Natural killer cell treated with Interleukin-12 subunit alpha and Interleukin-12 subunit beta and Interleukin-15 and Interleukin-18, amount 100 ng/mL, for 72 hours (primary cell): ENCODE measurements around the gene CSF3. TPM values are rescaled to one million over a fixed set of nuclear protein-coding genes. Genes with fewer than 3 reads are reported as not detected.
"Not testable (repeated sequence)": the region's sequence is repeated elsewhere in the genome, so short reads cannot be mapped to it uniquely, and the experiment has no call there.

Source experiments
- ATAC-seq, 2 donors: fragments of 150-1000 bp; cut with Tn5 transposase in 1 of 2; sonication (Bioruptor Pico), chemical (Tn5 transposase) in 1 of 2; 2 replicates each; pipeline ENCODE4 v1.10.0; 2021
- DNase-seq: peaks from one replicate; pipeline ENCODE4 v3.0.0; 2022; ENCODE audit warnings: low spot score
- H3K27ac Mint-ChIP-seq, 2 donors: 1 replicate in 1 of 2; 2 replicates in 1 of 2; pipeline ENCODE4 v1.8.0; 2022; ENCODE audit warnings: mixed read lengths in 2 of 2, mild to moderate bottlenecking in 1 of 2, moderate library complexity in 1 of 2
- H3K27me3 Mint-ChIP-seq, 2 donors: 1 replicate in 1 of 2; 2 replicates in 1 of 2; pipeline ENCODE4 v1.8.0; 2022; ENCODE audit warnings: mixed read lengths in 2 of 2
- H3K36me3 Mint-ChIP-seq: one replicate; pipeline ENCODE4 v1.8.0; 2022; ENCODE audit warnings: mixed read lengths
- H3K4me1 Mint-ChIP-seq, 2 donors: 1 replicate in 1 of 2; 2 replicates in 1 of 2; pipeline ENCODE4 v1.8.0; 2022; ENCODE audit warnings: low read depth in 2 of 2, mixed read lengths in 2 of 2, mild to moderate bottlenecking in 1 of 2
- H3K4me3 Mint-ChIP-seq: one replicate; pipeline ENCODE4 v1.8.0; 2022; ENCODE audit warnings: mixed read lengths
- H3K9me3 Mint-ChIP-seq: 2 replicates; pipeline ENCODE4 v1.8.0; 2022; ENCODE audit warnings: mixed read lengths
- total RNA-seq, 2 donors: library from RNA; stranded (reverse); gene quantifications; one replicate each; pipeline ENCODE4 v1.2.3, GENCODE V29; 2022

Gene CSF3
- total RNA-seq, 2 donors from 2014 or later: 0.78 TPM; not detected in 1

GRCh38 chr17:40005520-40005919, 9.7 kb upstream of the CSF3 start:
- no peaks in the 10 kb centered on the region for H3K36me3 Mint-ChIP-seq
- H3K4me1 Mint-ChIP-seq: no peaks in the 10 kb centered on the region
- H3K27me3 Mint-ChIP-seq: no peaks in the 10 kb centered on the region
- no peak for DNase-seq
- no peak overlapping the region for H3K27ac Mint-ChIP-seq
- no peak for ATAC-seq
- no peak overlapping the region for H3K4me3 Mint-ChIP-seq
- no peaks in the 10 kb centered on the region for H3K9me3 Mint-ChIP-seq

GRCh38 chr17:40010946-40011500, 4.2 kb upstream of the CSF3 start:
- not testable (repeated sequence) for H3K27me3 Mint-ChIP-seq, H3K36me3 Mint-ChIP-seq, ATAC-seq, H3K27ac Mint-ChIP-seq, DNase-seq, H3K4me3 Mint-ChIP-seq, H3K9me3 Mint-ChIP-seq, H3K4me1 Mint-ChIP-seq

DNA sequence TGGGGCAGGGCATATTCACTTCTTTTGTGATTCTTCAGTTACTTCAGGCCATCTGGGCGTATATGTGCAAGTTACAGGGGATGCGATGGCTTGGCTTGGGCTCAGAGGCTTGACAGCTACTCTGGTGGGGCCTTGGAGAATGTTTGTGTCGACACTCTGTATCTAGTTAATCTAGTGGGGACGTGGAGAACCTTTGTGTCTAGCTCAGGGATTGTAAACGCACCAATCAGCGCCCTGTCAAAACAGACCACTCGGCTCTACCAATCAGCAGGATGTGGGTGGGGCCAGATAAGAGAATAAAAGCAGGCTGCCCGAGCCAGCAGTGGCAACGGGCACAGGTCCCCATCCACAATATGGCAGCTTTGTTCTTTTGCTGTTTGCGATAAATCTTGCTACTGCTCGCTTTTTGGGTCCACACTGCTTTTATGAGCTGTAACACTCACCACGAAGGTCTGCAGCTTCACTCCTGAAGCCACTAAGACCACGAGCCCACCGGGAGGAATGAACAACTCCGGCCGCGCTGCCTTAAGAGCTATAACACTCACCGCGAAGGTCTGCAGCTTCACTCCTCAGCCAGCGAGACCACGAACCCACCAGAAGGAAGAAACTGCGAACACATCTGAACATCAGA, 3.1 kb upstream of the CSF3 start:
- H3K4me3 Mint-ChIP-seq, H3K9me3 Mint-ChIP-seq, H3K27me3 Mint-ChIP-seq, DNase-seq, ATAC-seq, H3K36me3 Mint-ChIP-seq, H3K4me1 Mint-ChIP-seq, H3K27ac Mint-ChIP-seq: not testable (repeated sequence)

DNA sequence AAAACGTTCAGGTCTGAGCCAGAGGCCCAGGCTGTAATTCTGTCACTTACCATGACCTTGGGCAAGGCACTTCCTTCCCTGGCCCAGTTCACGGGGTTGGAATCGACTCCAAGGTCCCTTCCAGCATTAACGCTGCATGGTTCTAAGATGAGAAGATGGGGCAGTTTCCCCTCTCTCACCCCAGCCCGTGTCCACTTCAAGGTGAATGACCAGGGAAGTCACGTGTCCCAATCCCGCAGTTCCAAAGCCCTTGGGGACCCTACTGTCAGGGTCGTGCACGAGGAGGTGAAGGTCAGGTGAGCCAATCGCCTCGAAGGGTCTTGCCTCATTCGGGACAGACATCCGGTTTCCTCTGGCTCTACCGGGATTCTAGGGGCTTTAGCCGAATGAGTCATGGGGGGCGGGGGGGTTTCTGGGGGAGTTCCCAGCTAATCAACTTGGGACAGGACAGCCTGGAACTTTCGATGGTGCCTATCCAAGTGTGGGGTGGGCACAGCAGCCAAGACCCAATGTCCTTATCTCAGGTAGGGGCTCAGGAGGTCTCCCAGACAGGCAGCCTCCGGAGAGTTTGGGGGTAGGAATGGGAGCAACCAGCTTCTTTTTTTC, 762 bp upstream of the CSF3 start:
- H3K4me3 Mint-ChIP-seq: no peak overlapping the region
- H3K27ac Mint-ChIP-seq: no peak overlapping the region
- no peaks in the 10 kb centered on the region for H3K36me3 Mint-ChIP-seq
- H3K27me3 Mint-ChIP-seq: peaks cover 0 to 5% of the 10 kb centered on the region in 2 donors
- no peak for DNase-seq
- H3K9me3 Mint-ChIP-seq: no peaks in the 10 kb centered on the region
- ATAC-seq: no peak
- H3K4me1 Mint-ChIP-seq: peaks cover 11 to 13% of the 10 kb centered on the region in 2 donors

GRCh38 chr17:40015998-40016985, 1.1 kb downstream of the CSF3 start:
- Mint-ChIP-seq H3K27me3 (peaks cover 0 to 5% of the 10 kb centered on the region in 2 donors), H3K9me3 (no peaks in the 10 kb centered on the region), H3K36me3 (no peaks in the 10 kb centered on the region), H3K27ac (no peak overlapping the region), H3K4me1 (peaks cover 11 to 15% of the 10 kb centered on the region in 2 donors), H3K4me3 (no peak overlapping the region)
- no peak for DNase-seq
- ATAC-seq: no peak

DNA sequence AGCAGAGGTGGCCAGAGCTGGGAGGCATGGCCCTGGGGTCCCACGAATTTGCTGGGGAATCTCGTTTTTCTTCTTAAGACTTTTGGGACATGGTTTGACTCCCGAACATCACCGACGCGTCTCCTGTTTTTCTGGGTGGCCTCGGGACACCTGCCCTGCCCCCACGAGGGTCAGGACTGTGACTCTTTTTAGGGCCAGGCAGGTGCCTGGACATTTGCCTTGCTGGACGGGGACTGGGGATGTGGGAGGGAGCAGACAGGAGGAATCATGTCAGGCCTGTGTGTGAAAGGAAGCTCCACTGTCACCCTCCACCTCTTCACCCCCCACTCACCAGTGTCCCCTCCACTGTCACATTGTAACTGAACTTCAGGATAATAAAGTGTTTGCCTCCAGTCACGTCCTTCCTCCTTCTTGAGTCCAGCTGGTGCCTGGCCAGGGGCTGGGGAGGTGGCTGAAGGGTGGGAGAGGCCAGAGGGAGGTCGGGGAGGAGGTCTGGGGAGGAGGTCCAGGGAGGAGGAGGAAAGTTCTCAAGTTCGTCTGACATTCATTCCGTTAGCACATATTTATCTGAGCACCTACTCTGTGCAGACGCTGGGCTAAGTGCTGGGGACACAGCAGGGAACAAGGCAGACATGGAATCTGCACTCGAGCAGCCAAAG, 2.3 kb downstream of the CSF3 start:
- no peak overlapping the region for H3K4me3 Mint-ChIP-seq
- H3K27me3 Mint-ChIP-seq: no peaks in the 10 kb centered on the region
- H3K9me3 Mint-ChIP-seq: no peaks in the 10 kb centered on the region
- no peak for DNase-seq
- no peaks in the 10 kb centered on the region for H3K36me3 Mint-ChIP-seq
- peaks cover 11 to 12% of the 10 kb centered on the region in 2 donors for H3K4me1 Mint-ChIP-seq
- no peak for ATAC-seq
- no peak overlapping the region for H3K27ac Mint-ChIP-seq

DNA sequence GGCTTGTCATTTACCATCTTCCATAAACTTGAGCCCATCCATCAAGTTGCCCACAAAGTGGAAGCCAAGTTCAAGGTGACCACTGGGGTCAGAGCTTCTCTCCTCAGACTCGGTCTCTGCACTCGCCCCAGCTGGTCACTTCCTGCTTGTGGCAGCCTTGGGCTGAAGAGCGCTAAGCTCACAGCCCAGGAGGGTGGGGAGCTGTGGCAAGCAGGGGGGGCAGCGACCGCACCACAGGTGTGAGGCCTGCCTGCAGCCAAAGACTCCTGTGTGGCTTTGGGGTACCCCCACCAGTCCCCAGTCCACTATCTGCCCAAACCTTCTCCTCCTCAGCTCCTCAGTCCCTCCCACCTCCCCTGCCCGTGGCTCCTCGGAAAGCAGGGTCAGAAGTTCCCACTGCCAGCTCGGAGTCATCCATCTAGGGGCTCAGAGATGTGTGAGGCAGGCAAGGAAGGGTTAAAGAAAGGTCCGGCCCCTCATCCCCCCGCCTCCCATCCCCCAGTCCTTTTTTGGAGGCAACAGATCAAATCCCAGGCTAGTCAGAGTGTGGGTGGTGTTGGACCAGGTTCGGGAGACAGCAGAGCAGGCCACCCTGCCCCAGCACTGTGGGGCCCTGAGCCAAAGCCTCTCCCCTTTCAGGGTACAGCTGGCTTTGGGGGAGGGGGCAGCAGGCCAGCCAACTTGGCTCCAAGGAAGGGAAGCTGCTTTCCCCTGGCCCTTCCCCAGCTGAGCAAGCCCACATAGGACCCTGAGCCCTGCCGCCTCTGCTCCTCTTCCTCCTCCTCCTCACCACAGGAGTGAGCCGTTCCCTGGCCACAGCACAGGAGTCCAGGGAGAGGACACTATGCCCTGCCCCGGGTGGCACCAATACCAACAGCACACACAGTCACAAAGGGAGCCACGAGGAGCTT, 3.2 kb downstream of the CSF3 start:
- no peaks in the 10 kb centered on the region for H3K27me3 Mint-ChIP-seq
- DNase-seq: no peak
- H3K36me3 Mint-ChIP-seq: no peaks in the 10 kb centered on the region
- H3K9me3 Mint-ChIP-seq: no peaks in the 10 kb centered on the region
- H3K4me1 Mint-ChIP-seq: peaks cover 11 to 12% of the 10 kb centered on the region in 2 donors
- H3K27ac Mint-ChIP-seq: no peak overlapping the region
- H3K4me3 Mint-ChIP-seq: no peak overlapping the region
- no peak for ATAC-seq

- Mint-ChIP-seq H3K4me3 (no peak overlapping the region), H3K4me1 (peaks cover 5 to 7% of the 10 kb centered on the region in 2 donors), H3K36me3 (no peaks in the 10 kb centered on the region), H3K9me3 (no peaks in the 10 kb centered on the region), H3K27ac (no peak overlapping the region), H3K27me3 (no peaks in the 10 kb centered on the region)
- ATAC-seq (no peak), DNase-seq (no peak)
These were observed 4.1 kb downstream of the CSF3 start for GRCh38 chr17:40019140-40019991.

GRCh38 chr17:40020146-40020545, 4.9 kb downstream of the CSF3 start:
- H3K4me1 Mint-ChIP-seq: peaks cover 6 to 7% of the 10 kb centered on the region in 2 donors
- ATAC-seq (no peak), DNase-seq (no peak)
- no peaks in the 10 kb centered on the region for H3K27me3 Mint-ChIP-seq
- no peak overlapping the region for H3K4me3 Mint-ChIP-seq
- H3K36me3 Mint-ChIP-seq: peaks cover 2% of the 10 kb centered on the region
- H3K27ac Mint-ChIP-seq: no peak overlapping the region
- no peaks in the 10 kb centered on the region for H3K9me3 Mint-ChIP-seq

DNA sequence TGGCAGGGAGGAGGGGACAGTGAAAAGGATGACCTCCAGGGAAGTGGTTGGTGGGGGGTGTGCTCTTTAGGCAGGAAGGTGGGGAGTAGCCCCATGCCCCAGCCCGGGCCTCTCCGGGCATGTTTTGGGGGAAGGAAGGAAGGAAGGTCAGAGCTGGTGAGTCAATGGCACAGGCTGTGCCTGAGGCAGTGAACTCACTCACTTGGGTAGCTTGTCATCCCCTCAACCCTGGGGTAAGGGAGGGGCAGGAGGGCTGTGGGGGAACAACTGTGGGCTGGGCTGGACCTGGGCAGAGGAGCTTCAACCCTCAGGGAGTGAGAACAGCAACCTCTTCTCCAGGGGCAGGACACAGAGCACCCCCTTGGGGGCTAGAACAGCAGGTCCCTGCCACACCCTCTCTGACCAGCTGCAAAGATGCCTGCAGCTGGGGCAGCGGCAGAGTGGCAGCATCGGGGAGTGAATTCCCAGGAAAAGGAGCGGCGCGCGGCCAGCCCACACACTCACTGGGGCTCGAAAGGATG, 6.3 kb downstream of the CSF3 start:
- Mint-ChIP-seq H3K4me3 (no peak overlapping the region), H3K27me3 (no peaks in the 10 kb centered on the region), H3K36me3 (peaks cover 11% of the 10 kb centered on the region), H3K9me3 (no peaks in the 10 kb centered on the region), H3K27ac (no peak overlapping the region), H3K4me1 (peaks cover 7 to 19% of the 10 kb centered on the region in 2 donors)
- ATAC-seq: no peak
- no peak for DNase-seq

GRCh38 chr17:40022497-40022896, 7.3 kb downstream of the CSF3 start:
- peaks cover 9 to 19% of the 10 kb centered on the region in 2 donors for H3K4me1 Mint-ChIP-seq
- ATAC-seq (no peak), DNase-seq (no peak)
- no peak overlapping the region for H3K27ac Mint-ChIP-seq
- H3K4me3 Mint-ChIP-seq: no peak overlapping the region
- H3K36me3 Mint-ChIP-seq: peaks cover 11% of the 10 kb centered on the region
- H3K27me3 Mint-ChIP-seq: no peaks in the 10 kb centered on the region
- H3K9me3 Mint-ChIP-seq: no peaks in the 10 kb centered on the region
